Epidermal melanocyte (primary cell): Measurements from ENCODE around the gene RET.

Source experiments
- DNase-seq: peaks from one replicate; pipeline ENCODE4 v3.0.0; 2011; ENCODE audit warnings: low spot score; ENCODE audit not compliant: insufficient read length

The RET gene

DNA sequence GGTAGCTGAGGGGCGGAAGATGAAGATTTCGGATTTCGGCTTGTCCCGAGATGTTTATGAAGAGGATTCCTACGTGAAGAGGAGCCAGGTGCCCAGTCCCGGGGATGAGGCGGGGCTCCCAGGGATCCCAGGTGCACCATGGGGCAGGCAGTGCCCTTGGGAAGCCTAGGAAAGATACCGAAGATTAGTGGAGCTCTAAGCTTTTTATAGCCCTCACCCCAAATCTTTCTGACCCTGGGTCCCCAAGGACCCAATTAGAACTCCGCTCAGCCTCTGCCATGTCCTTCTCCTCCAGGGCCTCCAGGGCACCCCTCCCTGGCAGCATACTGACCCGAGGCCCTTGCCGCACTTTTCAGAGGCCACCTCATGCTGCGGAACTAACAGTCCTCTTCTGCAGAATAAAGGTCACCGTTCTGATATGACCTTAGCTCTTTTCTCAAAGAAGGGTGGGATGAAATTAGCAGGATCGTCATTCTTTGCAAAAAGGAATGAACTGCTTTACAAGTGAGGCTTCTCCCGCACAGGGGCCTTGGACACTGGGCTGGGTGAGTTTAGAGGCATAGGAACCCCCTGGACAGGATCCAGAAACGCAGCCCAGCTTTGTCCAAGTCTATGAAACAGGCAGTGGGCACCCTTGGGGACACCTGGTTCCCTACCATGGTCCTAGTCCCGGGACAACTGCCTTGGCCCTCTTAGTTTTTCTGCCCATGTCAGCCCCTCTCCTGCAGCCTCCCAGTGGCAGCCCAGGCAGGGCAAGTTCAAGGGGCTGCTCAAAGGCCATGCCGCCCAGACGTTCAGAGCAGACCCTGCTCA is 43.5 kb downstream of the RET start:
- DNase-seq, result no peak

DNA sequence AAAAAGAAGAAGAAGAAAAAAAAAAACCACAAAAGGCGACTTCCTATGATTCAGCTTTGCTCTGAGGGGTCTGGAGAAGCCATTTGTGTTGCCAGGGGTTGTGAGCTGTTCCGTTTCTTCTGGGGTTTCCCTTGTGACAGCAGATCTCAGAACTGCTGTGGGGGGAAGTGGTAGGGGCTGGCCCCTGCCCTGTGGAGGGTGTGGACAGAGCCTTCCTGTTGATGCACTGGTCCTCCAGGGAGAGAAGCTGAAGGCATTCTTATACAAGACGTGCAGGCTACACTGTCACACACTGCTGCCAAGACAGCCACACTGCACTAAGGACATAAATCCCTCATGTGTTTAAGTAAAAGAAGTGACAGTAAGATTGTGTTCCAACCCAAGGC is 44.1 kb downstream of the RET start:
- DNase-seq, result no peak

- no peak for DNase-seq
These were observed 44.6 kb downstream of the RET start for GRCh38 chr10:43121444-43121843.

- DNase-seq, result no peak
These were observed 45.2 kb downstream of the RET start for GRCh38 chr10:43122096-43122495.

GRCh38 chr10:43122826-43123225 is 46.0 kb downstream of the RET start:
- DNase-seq, result no peak

- no peak for DNase-seq
These were observed 46.7 kb downstream of the RET start for GRCh38 chr10:43123361-43124093.

DNA sequence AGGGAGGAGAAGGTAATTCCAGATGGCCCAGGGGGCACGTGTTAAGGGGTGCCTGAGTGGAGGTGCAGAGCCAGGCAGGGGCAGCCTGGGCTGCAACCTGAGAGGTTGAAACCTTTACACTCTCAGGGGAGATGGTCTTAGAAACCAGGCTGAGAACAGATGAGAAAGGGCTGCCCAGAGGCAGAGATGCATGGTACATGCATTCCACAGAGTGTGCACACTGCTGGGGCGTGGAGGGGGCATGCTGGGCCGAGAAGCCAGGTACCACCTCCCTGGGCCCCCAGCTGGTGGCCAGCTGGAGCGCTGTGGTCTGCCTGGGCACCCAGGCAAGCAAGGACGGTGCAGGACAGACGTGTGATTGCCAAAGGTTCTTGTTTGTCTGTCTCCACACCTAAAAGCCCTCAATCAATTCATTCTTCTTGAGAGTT is 47.2 kb downstream of the RET start:
- DNase-seq, result no peak

GRCh38 chr10:43124574-43125273 is 47.9 kb downstream of the RET start:
- DNase-seq, result no peak

DNA sequence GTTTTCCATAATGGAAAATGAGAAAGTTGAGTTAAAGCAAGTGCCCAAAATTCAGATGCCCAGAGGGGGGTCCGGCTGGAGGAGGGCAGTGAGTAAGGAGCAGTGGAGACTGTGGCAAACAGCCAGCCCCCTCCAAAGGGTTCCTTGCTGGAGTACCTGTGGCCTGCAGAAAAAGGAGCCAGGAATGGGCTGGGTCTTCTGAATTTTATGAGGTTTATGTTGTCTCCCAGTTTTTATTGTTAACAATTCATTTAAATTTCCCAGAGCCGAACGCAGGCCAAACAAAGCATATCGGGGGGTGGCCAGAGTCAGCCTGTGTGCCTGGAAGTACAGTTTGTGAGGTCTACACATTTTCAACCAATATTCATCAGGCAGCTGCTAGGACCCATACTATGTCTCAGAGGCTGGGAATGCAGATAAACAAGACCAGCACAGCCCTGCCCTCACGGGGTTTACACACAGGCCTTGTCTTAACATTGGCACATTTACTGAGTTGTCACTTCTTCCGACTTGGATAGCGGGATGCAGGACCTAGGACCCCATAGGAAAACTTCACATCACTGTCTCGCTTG is 48.5 kb downstream of the RET start:
- no peak for DNase-seq

DNA sequence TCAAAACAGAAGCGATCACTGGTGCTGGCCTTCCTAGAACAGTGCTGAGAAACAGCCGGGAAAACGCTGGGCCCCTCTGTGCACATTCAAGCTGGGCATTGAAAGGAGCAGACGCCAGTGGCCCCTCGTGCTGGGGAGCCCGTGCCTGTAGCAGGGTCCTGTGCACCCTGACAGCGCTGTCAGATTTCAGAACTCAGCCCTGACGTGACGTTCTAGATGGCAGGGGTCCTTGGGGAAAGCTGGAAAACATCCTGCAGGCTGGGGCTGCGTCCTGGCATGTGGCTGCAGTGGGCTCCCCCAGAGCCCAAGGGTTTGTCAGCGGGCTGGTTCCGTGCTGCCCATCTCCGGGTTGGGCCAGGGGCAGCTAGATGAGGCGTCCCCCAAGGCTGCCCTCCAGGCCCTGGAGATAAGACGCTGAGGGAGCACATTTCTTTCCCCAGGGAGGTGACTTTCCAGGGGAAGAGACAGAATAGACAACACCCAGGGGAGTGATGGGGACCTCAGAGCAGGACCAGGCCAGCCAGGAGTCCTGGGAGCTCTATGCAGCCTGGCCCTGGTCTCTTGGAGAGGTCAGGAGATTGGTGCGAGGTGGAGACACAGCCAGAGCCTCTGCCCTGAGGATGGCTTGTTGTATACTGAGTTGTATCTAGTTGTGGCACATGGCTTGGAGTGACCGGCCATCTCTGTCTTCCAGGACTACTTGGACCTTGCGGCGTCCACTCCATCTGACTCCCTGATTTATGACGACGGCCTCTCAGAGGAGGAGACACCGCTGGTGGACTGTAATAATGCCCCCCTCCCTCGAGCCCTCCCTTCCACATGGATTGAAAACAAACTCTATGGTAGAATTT is 49.2 kb downstream of the RET start:
- DNase-seq, result no peak

DNA sequence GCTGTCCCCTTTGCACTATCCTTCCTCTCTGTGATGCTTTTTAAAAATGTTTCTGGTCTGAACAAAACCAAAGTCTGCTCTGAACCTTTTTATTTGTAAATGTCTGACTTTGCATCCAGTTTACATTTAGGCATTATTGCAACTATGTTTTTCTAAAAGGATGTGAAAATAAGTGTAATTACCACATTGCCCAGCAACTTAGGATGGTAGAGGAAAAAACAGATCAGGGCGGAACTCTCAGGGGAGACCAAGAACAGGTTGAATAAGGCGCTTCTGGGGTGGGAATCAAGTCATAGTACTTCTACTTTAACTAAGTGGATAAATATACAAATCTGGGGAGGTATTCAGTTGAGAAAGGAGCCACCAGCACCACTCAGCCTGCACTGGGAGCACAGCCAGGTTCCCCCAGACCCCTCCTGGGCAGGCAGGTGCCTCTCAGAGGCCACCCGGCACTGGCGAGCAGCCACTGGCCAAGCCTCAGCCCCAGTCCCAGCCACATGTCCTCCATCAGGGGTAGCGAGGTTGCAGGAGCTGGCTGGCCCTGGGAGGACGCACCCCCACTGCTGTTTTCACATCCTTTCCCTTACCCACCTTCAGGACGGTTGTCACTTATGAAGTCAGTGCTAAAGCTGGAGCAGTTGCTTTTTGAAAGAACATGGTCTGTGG is 50.0 kb downstream of the RET start:
- DNase-seq, result no peak

DNA sequence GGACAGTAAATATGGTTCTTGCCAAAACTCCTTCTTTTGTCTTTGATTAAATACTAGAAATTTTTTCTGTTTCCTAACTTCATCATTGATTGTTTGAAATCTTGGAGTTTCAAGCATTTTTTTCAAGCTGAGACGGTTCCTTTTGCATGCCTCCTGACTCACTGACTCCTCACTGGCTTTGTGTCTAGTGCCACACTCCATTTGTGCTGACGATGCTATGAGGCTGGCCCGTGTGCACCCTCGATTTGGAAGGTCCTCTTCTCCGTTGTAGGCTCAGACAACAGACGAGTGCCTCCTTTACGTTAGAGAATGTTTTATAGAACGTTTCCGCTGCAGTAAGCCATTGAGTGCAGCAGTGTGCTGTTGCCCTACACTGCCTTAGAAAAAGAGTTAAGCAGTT is 50.6 kb downstream of the RET start:
- DNase-seq, result no peak

DNA sequence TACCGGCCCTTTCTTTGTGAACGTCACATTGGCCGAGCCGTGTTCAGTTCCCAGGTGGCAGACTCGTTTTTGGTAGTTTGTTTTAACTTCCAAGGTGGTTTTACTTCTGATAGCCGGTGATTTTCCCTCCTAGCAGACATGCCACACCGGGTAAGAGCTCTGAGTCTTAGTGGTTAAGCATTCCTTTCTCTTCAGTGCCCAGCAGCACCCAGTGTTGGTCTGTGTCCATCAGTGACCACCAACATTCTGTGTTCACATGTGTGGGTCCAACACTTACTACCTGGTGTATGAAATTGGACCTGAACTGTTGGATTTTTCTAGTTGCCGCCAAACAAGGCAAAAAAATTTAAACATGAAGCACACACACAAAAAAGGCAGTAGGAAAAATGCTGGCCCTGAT is 51.5 kb downstream of the RET start:
- no peak for DNase-seq

DNA sequence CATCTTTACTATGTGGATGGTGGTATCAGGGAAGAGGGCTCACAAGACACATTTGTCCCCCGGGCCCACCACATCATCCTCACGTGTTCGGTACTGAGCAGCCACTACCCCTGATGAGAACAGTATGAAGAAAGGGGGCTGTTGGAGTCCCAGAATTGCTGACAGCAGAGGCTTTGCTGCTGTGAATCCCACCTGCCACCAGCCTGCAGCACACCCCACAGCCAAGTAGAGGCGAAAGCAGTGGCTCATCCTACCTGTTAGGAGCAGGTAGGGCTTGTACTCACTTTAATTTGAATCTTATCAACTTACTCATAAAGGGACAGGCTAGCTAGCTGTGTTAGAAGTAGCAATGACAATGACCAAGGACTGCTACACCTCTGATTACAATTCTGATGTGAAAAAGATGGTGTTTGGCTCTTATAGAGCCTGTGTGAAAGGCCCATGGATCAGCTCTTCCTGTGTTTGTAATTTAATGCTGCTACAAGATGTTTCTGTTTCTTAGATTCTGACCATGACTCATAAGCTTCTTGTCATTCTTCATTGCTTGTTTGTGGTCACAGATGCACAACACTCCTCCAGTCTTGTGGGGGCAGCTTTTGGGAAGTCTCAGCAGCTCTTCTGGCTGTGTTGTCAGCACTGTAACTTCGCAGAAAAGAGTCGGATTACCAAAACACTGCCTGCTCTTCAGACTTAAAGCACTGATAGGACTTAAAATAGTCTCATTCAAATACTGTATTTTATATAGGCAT is 52.3 kb downstream of the RET start:
- peak; percentile 95 for DNase-seq

- no peak for DNase-seq
These were observed 53.9 kb downstream of the RET start for GRCh38 chr10:43130770-43131171.

GRCh38 chr10:43131256-43131655 is 54.4 kb downstream of the RET start:
- no peak for DNase-seq

- no peak for DNase-seq
These were observed 55.0 kb downstream of the RET start for GRCh38 chr10:43131906-43132305.

- no peak for DNase-seq
These were observed 56.3 kb downstream of the RET start for GRCh38 chr10:43132867-43133787.
